ENCODE data around the gene CTSO. TPM values are rescaled to one million over a fixed set of nuclear protein-coding genes. Genes with fewer than 3 reads are reported as not detected.

CTSO gene
- total and polyA plus RNA-seq, 4 donors = 20.7 to 36.7 (median 24.5) TPM

- TF ChIP-seq REST (IDR thresholded peaks at IDR 0.05) (no peak), HNF4A (conservative IDR thresholded peaks at IDR 0.05) (no peak), TAF1 (conservative IDR thresholded peaks at IDR 0.05) (no peak), ATF3 (IDR thresholded peaks at IDR 0.05) (no peak)
These were observed 30.6 kb upstream of the CTSO start (continued) for GRCh38 chr4:155984106-155984797.

- no peaks in the 10 kb centered on the region for H3K36me3 ChIP-seq (ENCODE audit: control insufficient read depth in 4 of 4, insufficient read depth in 3 of 4, low read depth in 1 of 4, low read length in 3 of 4)
- DNase-seq (ENCODE audit: low spot score) = no peak
- H3K27ac ChIP-seq (ENCODE audit: low read depth in 1 of 2, low read length in 2 of 2) = no peak overlapping the region
- H3K4me1 ChIP-seq (ENCODE audit: control insufficient read depth in 4 of 4, insufficient read depth in 4 of 4, low read length in 3 of 4) = no peaks in the 10 kb centered on the region
- peaks cover 0 to 3% (median under 1%) of the 10 kb centered on the region in 4 donors for H3K9me3 ChIP-seq (ENCODE audit: control insufficient read depth in 4 of 4, low read length in 3 of 4)
- no peak overlapping the region for H3K9ac ChIP-seq (ENCODE audit: low read depth in 1 of 2, low read length in 2 of 2)
- H3K4me3 ChIP-seq (ENCODE audit: low read depth in 1 of 3, low read length in 3 of 3) = no peak overlapping the region
- peaks cover 0 to 3% (median 0%) of the 10 kb centered on the region in 4 donors for H3K27me3 ChIP-seq (ENCODE audit: control insufficient read depth in 4 of 4, insufficient read depth in 4 of 4, low read length in 3 of 4)
- no peak for TF ChIP-seq HNF4A (conservative IDR thresholded peaks at IDR 0.05)
- TF ChIP-seq FOXA1 (IDR thresholded peaks at IDR 0.05) = no peak
- no peak for TF ChIP-seq SP1 (IDR thresholded peaks at IDR 0.05)
- TF ChIP-seq ZBTB33 (IDR thresholded peaks at IDR 0.05) = no peak
- TF ChIP-seq NR2F2 (IDR thresholded peaks at IDR 0.05) = no peak
- no peak for TF ChIP-seq ATF3 (IDR thresholded peaks at IDR 0.05)
- TF ChIP-seq YY1 (IDR thresholded peaks at IDR 0.05) = no peak
- TF ChIP-seq RXRA (IDR thresholded peaks at IDR 0.05) = no peak
- no peak for TF ChIP-seq GABPA (IDR thresholded peaks at IDR 0.05 in 1 of 2, conservative IDR thresholded peaks at IDR 0.05 in 1 of 2)
- WGBS = 53% methylated on average over 2 of the region's 2 CpGs
These were observed 29.2 kb upstream of the CTSO start for GRCh38 chr4:155982736-155983385.

GRCh38 chr4:155978810-155979209, 25.1 kb upstream of the CTSO start:
- Histone ChIP-seq H3K36me3 (ENCODE audit: control insufficient read depth in 4 of 4, insufficient read depth in 3 of 4, low read depth in 1 of 4, low read length in 3 of 4) (no peaks in the 10 kb centered on the region), H3K4me3 (ENCODE audit: low read depth in 1 of 3, low read length in 3 of 3) (no peak overlapping the region), H3K27ac (ENCODE audit: low read depth in 1 of 2, low read length in 2 of 2) (no peak overlapping the region), H3K4me1 (ENCODE audit: control insufficient read depth in 4 of 4, insufficient read depth in 4 of 4, low read length in 3 of 4) (no peaks in the 10 kb centered on the region), H3K9me3 (ENCODE audit: control insufficient read depth in 4 of 4, low read length in 3 of 4) (peaks cover 0 to 3% (median under 1%) of the 10 kb centered on the region in 4 donors), H3K27me3 (ENCODE audit: control insufficient read depth in 4 of 4, insufficient read depth in 4 of 4, low read length in 3 of 4) (peaks cover 0 to 6% (median 0%) of the 10 kb centered on the region in 4 donors), H3K9ac (ENCODE audit: low read depth in 1 of 2, low read length in 2 of 2) (no peak overlapping the region)
- no peak for DNase-seq (ENCODE audit: low spot score)
- TF ChIP-seq JUND (IDR thresholded peaks at IDR 0.05) (no peak), MAX (IDR thresholded peaks at IDR 0.05) (no peak), HNF4G (IDR thresholded peaks at IDR 0.05) (no peak), NR2F2 (IDR thresholded peaks at IDR 0.05) (no peak), ATF3 (IDR thresholded peaks at IDR 0.05) (no peak), YY1 (IDR thresholded peaks at IDR 0.05) (no peak), CTCF (IDR thresholded peaks at IDR 0.05; ENCODE audit: low read depth, low read length, missing input control) (no peak), RXRA (IDR thresholded peaks at IDR 0.05) (no peak), SP1 (IDR thresholded peaks at IDR 0.05) (no peak), RAD21 (IDR thresholded peaks at IDR 0.05) (no peak)
- 90% methylated on average over 4 of the region's 4 CpGs for WGBS
